ENCODE measurements around the gene KRTAP5-6.

The KRTAP5-6 gene

DNA sequence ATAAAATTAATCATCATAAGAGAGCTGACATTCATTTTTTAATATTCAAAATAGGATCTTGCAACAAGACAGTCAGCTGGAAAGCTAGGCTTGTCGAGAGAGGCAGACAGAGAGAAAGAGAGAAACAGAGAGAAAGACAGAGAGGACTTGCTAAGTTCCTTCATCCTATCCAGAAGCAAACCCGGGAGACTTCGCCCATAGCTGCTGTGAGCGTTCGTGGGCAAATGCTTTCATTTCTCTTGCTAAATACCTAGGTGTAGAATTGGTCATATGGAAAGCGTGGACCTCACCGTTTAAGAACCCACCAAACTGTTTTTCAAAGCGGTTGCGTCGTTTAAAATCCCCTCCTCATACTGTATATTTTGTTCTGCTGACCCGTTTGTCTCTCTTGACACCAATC is 25.3 kb upstream of the KRTAP5-6 start:
- Histone ChIP-seq H3K4me1 (ENCODE audit: control insufficient read depth in 1 of 2, insufficient read depth in 1 of 2, low read depth in 1 of 2, low read length in 1 of 2) (no peaks in the 10 kb centered on the region), H3K27ac (no peak overlapping the region), H3K27me3 (peaks cover 87% of the 10 kb centered on the region), H3K9me3 (no peaks in the 10 kb centered on the region), H3K36me3 (no peaks in the 10 kb centered on the region), H3K4me3 (ENCODE audit: low read depth in 1 of 2, low read length in 1 of 2) (no peak overlapping the region)
- TF ChIP-seq, protein P1, sequence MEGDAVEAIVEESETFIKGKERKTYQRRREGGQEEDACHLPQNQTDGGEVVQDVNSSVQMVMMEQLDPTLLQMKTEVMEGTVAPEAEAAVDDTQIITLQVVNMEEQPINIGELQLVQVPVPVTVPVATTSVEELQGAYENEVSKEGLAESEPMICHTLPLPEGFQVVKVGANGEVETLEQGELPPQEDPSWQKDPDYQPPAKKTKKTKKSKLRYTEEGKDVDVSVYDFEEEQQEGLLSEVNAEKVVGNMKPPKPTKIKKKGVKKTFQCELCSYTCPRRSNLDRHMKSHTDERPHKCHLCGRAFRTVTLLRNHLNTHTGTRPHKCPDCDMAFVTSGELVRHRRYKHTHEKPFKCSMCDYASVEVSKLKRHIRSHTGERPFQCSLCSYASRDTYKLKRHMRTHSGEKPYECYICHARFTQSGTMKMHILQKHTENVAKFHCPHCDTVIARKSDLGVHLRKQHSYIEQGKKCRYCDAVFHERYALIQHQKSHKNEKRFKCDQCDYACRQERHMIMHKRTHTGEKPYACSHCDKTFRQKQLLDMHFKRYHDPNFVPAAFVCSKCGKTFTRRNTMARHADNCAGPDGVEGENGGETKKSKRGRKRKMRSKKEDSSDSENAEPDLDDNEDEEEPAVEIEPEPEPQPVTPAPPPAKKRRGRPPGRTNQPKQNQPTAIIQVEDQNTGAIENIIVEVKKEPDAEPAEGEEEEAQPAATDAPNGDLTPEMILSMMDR (IDR thresholded peaks at IDR 0.05), result no peak

DNA sequence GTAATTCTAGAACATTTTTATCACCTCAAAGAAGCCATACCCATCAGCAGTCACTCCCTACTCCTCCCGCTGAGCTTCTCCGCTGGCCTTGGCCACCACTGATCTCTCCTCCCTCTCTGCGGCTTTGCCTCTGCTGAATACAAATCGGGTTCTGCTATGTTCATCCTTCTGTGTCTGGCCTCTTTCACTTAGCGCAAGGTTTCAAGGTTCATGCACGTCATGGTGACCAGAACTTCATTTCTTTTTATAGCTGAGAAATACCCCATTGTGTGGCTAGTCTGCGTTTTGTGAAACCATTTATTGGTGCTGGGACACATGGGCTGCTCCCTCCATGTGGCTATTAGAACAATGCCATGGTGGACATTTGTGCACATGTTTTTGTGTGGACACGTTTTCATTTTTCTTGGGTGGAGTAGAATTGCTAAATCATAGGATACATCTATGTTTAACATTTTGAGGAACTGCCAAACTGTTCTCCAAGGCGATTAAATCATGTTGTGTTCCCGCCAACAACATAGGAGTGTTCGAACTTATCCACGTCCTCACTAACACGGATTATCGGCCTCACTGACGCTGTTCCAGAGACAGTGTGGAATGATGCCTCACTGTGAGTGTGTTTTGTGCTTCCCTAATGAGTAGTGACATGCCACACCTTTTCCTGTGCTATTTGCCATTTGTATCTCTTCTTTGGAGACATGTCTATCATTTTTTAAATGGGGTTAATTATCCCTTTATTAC is 24.2 kb upstream of the KRTAP5-6 start:
- Histone ChIP-seq H3K9me3 (no peaks in the 10 kb centered on the region), H3K4me1 (ENCODE audit: control insufficient read depth in 1 of 2, insufficient read depth in 1 of 2, low read depth in 1 of 2, low read length in 1 of 2) (no peaks in the 10 kb centered on the region), H3K36me3 (no peaks in the 10 kb centered on the region), H3K27ac (no peak overlapping the region), H3K27me3 (peaks cover 93% of the 10 kb centered on the region), H3K4me3 (ENCODE audit: low read depth in 1 of 2, low read length in 1 of 2) (no peak overlapping the region)
- TF ChIP-seq, protein P1 (IDR thresholded peaks at IDR 0.05), result no peak

DNA sequence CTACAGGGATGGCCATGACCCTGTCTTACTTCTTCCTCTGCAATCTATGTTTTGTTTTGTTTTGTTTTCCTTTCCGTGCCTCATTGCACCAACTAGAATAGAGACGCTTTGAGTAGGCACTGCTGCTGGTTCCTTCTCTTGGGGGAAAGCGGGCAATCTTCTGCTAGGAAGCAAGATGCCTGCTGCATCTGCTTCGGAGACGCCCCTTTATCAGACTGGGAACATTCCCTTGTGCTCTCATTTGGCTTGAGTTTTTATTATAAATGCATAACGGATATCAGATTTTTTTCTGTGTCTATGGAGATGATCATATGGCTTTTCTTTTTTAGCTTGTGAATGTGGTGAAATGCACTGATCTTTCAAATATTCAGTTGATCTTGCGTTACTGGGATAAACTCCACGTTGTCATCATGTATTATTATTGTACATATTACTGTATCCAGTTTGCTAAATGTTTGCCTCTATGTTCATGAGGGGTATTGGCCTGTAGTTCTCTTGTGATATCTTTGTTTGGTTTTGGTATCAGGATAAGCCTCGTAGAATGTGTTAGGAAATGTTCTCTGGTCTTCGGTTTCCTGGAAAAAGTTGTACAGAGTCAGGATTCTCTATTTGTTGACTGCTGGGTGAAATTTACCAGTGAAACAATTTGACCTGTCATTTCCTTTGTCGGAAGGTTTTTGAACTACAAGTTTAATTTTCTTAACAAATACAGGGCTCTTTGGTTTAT is 23.4 kb upstream of the KRTAP5-6 start:
- Histone ChIP-seq H3K4me3 (ENCODE audit: low read depth in 1 of 2, low read length in 1 of 2) (no peak overlapping the region), H3K27me3 (peaks cover 85% of the 10 kb centered on the region)

DNA sequence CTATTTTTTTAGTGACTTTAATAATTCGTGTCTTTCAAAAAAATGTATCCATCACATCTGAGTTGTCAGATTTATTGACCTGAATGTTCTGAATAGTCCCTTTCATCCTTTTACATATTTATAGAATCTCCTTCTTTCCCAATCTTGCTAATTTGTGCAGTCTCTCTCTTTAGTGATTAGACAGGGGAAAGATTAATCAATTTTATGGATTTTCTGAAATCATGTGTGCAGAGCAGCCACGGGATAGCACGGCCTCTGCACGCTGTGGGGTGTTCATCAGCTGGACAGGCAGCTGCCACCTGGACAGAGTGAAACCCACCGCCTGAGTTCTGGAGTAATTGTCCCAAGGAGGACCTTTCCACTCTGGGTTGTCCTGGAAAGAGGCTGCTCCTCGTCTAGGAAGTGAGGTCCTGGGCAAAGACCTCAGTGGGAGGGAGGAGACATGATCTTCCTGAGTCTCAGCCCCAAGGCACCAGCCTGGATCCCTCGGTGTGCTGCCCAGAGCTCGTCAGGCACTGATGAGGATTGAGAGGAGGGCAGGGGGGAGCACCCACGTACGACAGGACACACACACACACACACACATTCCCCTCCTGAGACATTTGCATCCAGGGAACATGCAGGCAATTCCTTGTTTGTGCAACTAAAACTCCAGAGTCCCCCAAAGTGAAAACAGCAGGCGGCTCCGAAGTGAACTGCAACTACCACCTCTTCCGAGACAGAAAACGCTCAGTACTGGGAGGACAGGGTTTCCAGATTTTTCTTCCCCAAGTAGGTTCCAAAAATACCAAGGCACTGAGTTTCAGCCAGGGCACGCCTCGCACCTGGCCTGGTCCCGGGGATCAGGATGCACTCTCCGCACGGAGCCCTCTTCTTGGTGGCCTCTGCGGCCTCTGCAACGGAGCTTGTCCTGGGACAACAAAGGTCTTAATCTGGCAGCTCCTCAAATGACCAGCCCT is 22.5 kb upstream of the KRTAP5-6 start:
- Histone ChIP-seq H3K27ac (no peak overlapping the region), H3K36me3 (no peaks in the 10 kb centered on the region), H3K4me1 (ENCODE audit: control insufficient read depth in 1 of 2, insufficient read depth in 1 of 2, low read depth in 1 of 2, low read length in 1 of 2) (no peaks in the 10 kb centered on the region), H3K27me3 (peaks cover 84% of the 10 kb centered on the region), H3K4me3 (ENCODE audit: low read depth in 1 of 2, low read length in 1 of 2) (no peak overlapping the region), H3K9me3 (no peaks in the 10 kb centered on the region)
- TF ChIP-seq, protein P1 (IDR thresholded peaks at IDR 0.05), result no peak

More for the DNA sequence above, 23.4 kb upstream of the KRTAP5-6 start:
- H3K36me3 ChIP-seq, result no peaks in the 10 kb centered on the region
- H3K4me1 ChIP-seq (ENCODE audit: control insufficient read depth in 1 of 2, insufficient read depth in 1 of 2, low read depth in 1 of 2, low read length in 1 of 2), result no peaks in the 10 kb centered on the region
- H3K9me3 ChIP-seq, result no peaks in the 10 kb centered on the region
- H3K27ac ChIP-seq, result no peak overlapping the region
- TF ChIP-seq, protein P1 (IDR thresholded peaks at IDR 0.05), result no peak

DNA sequence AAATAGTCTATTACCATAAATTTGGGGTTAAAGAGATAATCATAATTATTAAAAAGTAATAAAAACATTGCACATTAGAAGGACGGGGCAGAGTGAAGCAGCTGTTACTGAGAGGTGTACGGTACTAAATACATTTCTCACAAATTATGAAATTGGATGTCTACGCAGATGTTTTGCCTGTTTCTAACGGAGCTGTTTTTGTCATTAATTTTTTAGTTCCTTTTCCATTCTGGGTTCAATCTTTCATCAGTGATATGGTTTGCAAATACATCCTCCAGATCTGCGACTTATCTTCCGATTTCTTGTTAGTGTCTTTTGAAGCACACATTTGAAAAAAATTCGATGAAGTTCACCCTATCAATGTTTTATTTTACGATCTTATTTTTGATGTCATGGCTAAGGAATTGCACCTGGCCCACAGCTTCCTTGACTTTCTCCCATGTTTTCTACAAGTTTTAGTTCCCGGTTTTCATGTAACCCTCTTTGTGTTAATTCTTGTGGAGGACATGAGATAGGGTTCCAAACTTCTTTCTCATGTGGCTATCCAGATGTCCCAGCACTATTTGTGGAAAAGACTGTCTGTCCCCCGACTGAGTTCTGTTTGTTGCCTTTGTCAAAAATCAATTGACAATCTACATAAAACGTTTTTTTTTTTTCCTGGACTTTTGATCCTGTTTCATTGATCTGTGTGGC is 21.3 kb upstream of the KRTAP5-6 start:
- Histone ChIP-seq H3K27ac (no peak overlapping the region), H3K9me3 (no peaks in the 10 kb centered on the region), H3K4me3 (ENCODE audit: low read depth in 1 of 2, low read length in 1 of 2) (no peak overlapping the region), H3K36me3 (no peaks in the 10 kb centered on the region), H3K4me1 (ENCODE audit: control insufficient read depth in 1 of 2, insufficient read depth in 1 of 2, low read depth in 1 of 2, low read length in 1 of 2) (no peaks in the 10 kb centered on the region), H3K27me3 (peaks cover 85% of the 10 kb centered on the region)
- TF ChIP-seq, protein P1 (IDR thresholded peaks at IDR 0.05), result no peak

All from neutrophil (primary cell).